Stimulated activated naive CD8-positive, alpha-beta T cell treated with anti-CD3 and anti-CD28 coated beads, Interleukin-15, Interleukin-2, amounts not matched to agents 100 U/mL and 50 U/mL, for 24 hours (primary cell): Measurements from ENCODE around the gene PDCD7.
A peak's percentile ranks its signal among the peaks of the same experiment; 100 is the strongest.
"Not testable (repeated sequence)": the region's sequence is repeated elsewhere in the genome, so short reads cannot be mapped to it uniquely, and the experiment has no call there.

Experiments used
- ATAC-seq: fragments of 150-1000 bp; cut with Tn5 transposase; one replicate; pipeline ENCODE4 v1.10.0; 2021
- DNase-seq: peaks from one replicate; pipeline ENCODE4 v3.0.0; 2021

The PDCD7 gene

DNA sequence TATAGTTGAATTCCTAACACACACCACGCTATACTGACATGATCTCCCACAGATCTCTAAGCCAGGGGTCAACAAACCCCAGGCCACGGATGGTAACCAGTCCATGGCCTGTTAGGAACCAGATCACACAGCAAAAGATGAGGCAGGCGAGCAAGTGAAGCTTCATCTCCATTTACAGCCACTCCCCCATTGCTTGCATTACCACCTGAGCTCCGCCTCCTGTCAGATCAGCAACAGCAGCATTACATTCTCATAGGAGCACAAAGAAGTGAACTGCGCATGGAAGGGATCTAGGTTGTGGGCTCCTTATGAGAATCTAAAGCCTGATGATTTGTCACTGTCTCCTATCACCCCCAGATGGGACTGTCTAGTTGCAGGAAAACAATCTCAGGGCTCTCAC, 2.7 kb downstream of the PDCD7 start:
- DNase-seq: no peak

DNA sequence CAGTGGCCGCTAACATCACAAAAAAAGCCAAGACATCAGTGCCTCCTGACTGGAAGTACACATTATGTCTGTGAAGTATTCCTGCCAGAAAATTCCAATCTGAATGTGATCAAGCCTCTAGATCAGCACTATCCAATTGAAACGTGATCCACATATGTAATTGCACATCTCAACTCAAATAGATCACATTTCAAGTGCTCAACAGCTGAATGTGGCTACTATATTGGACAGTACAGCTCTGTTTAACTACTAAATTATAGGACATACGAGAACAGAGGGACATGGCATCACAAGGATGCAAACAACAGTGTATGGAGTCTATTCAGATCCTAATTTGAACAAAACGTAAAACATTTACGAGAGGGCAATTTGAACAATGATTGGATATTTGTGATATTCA, 18.1 kb downstream of the PDCD7 start:
- ATAC-seq (no peak), DNase-seq (no peak)

More for the DNA sequence above, 2.7 kb downstream of the PDCD7 start:
- ATAC-seq: no peak

DNA sequence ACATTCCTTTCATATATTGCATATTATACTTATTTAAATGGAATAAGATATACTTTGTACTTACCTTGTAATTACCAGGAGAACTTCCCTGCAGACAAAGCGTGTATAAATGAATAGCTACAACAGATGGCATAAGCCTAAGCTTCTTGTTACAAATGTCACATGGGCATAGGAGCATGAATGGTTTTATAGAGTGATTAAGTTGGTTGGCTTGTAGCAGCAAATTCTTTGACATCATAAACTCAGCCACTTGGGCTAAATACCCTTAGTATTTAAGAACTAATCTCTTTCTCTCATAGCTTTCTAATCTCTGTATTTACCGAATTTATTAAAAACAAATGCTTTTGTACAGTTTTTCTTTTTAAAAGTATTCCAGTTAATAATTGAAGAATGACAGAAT, 18.5 kb downstream of the PDCD7 start, which contains the start of gene UBAP1L:
UBAP1L (minus strand) TSS at position 115 of the 400 bp plus-strand sequence. CDS start 8,985 bp downstream, outside the sequence.
- no peak for DNase-seq
- no peak for ATAC-seq

DNA sequence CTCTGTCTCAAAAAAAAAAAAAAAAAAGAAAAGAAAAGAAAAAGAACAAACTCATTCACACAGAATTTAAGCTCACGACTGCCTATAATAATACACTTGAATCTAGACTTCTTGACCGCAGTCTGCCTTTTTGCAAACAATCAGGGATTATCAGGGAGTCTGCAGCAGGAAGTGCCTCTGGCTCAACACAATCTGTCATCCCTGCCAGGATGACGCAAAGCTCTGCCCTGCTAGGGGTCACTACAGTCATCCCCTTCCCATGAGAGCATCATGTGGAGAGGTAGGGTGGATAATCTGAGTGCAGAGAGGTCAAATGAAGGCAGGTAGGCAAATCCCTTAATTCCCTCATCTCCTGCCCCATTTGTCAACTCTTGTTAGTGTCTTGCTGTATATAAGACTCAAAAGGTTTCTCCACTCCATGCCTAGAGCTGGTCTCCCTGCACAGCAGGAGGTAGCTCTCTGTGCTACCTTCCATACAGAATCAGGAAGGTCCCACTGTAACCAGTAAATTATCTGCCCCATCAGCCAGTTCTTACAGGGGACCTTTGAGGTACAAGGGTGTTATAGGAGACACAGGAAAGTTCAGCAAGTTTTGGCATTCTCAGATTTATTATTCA, 22.8 kb downstream of the PDCD7 start:
- no peak for DNase-seq
- no peak for ATAC-seq

DNA sequence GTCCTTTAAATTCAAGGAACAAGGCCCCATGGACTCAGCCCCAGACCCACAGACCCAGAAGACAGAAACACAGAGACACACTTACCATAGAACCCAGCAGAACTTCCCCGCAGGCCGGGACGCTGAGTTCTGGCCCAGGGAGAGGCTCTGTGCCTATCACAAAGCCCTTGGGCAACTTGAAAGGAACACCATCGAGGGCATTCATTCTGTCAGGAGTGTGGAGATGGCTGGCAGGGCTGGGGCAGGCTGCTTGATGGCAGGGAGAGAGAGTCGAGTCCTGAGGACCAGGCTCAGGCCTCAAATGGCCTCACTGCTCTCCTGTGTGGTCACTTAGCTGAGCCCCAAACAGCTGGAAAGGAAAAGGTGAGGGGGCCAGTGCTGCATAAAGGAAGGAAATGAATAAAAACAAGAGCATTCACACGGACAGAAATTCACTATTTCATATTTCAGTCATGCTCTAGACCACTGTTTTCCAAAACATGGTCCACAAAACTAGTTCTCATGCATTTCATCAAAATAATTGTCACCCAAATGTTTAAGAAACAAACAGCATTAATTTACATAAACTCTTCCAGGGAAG, 27.5 kb downstream of the PDCD7 start:
- no peak for ATAC-seq
- DNase-seq: no peak

DNA sequence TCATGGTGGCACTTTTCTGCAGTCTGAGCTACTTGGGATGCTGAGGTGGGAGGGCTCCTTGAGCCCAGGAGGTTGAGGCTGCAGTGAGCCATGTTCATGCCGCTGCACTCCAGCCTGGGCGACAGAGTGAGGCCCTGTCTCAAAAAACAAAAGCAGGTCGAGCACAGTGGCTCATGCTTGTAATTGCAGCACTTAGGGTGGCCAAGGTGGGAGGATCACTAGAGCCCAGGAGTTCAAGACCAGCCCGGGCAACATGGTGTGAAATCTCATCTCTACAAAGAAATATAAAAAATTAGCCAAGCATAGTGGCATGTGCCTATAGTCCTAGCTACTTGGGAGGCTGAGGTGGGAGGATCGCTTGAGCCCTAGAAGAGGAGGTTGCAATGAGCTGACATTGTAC, 28.6 kb downstream of the PDCD7 start:
- DNase-seq: no peak
- ATAC-seq: no peak

DNA sequence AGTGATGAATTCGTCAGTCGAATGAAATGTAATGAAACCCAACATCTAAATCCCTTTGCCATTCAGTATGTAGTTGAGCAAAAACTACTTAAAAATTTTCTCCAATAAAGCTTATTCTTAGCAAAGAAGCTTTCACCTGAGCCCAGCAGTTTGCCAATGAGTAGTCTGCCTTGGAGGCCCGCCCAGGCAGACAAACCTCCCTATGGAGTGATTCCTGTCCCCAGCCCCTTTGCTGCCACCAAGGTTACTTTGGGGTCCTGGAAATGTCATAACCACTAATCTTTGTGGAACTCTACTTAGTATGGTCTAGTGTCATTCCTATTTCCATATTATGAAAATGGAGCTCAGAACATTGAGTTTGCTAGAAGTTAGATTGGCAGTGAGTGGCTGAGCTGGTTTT, 30.7 kb downstream of the PDCD7 start:
- DNase-seq (no peak), ATAC-seq (no peak)

DNA sequence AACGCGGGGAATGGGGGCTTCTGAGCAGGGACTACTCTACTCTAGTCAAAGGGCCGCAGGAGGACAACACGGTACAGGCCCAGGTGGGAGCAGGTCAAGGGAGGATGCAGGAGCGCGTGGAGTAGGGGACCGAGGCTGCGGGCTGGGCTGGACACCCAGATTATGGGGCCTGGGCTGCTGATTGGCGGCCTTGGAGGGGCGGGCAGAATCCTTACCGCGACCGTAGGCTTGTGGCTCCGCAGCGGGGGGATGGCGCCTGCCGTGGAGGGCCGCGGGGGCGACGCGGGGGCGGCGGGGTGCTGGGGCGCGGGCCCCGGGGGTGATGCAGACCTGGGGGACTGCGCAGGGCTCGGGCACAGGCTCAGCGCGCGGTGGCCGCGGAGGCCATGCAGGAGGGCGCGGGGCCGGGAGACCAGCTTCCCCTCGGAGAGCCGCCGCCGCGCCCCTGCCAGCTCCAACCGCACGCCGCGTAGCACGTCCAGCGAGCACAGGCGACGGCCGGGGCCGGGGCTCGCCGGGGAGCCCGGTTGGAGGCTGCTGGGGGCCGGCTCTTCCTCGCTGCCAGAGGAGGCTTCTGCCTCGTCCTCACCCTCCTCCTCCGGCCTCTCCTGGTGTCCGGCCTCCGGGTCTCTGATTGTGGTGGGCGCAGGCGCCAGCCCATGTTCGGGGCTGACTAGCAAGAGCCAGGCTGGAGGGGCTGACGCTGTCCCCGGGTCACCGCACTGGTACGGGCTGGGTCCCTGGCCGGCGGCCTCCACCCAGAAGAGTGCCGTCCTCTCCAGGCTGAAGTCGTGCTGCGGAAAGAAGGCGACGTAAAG, 31.5 kb downstream of the PDCD7 start:
- DNase-seq (no peak), ATAC-seq (no peak)

DNA sequence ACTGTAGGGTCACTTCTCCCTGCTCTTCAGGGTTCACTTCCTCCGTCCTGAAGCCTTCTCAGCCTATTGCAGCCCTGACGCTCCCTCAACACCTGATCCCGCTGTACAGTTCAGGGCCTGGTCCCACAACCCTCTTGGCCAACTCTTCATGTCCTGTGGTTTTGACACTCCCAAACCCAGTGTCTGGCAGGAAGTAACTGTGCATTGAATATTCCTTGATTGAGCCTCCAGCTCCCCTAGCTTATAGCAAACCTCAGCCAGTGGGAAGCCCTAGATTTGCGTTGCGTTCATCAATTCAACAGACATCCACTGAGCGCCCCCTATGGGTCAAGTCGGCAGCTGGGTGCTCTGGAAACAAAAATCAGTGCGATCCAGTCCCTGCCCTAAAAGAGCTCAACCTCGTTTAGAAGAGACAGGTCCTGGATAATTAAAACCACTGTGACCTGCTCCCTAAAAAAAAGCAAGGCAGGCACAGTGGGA, 32.2 kb downstream of the PDCD7 start:
- DNase-seq: peak; percentile 71
- peak; percentile 6 for ATAC-seq

DNA sequence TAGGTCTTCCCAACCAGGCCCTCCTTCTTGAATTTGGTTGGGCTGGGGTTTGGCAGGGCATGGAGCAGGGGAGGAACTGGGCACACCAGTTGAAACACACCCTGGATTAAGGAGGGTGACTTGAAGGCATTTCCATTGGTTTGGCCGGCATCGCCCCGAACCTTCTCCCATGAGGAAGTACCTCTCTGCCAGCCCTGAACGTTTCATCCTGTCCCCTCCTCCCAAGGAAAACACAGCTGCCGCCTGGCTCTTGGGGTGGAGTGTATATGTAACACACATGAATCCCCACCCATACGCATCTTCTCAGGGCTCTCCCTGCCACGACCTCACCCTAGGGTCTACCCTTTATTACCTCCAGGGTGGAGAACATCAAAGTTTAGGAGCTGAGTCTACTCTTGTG, 33.2 kb downstream of the PDCD7 start:
- DNase-seq (no peak), ATAC-seq (no peak)

DNA sequence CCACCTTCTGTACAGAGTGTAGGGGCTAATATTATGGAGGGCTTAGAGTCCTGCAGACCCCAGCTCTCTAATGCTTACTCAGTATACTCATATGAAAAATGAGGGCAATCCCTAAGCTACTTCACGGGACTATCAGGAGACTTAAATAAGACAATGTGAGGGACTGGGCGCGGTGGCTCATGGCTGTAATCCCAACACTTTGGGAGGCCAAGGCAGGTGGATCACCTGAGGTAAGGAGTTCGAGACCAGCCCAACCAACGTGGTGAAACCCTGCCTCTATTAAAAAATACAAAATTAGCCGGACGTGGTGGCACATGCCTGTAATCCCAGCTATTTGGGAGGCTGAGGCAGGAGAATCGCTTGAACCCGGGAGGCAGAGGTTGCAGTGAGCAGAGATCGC, 33.8 kb downstream of the PDCD7 start:
- not testable (repeated sequence) for ATAC-seq, DNase-seq

DNA sequence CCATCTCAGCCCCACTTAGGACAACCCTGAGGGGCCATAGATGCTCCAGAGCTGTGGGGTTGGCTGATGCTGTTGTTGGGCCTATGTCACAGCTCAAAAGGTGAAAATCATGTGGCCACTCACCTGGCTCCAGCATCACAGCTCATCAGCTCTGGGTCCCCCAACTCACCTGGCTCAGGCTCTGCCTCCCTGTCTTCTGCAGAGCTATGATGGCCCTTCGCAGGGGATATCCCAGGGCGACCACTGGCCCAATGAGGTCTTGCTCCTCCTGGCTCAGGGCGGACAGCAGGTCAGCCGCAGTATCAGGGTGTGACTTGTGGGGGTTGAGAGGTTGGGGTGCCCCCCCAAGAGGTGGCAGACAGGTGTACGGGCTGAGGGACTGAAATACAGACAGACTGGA, 34.3 kb downstream of the PDCD7 start:
- DNase-seq (no peak), ATAC-seq (no peak)

DNA sequence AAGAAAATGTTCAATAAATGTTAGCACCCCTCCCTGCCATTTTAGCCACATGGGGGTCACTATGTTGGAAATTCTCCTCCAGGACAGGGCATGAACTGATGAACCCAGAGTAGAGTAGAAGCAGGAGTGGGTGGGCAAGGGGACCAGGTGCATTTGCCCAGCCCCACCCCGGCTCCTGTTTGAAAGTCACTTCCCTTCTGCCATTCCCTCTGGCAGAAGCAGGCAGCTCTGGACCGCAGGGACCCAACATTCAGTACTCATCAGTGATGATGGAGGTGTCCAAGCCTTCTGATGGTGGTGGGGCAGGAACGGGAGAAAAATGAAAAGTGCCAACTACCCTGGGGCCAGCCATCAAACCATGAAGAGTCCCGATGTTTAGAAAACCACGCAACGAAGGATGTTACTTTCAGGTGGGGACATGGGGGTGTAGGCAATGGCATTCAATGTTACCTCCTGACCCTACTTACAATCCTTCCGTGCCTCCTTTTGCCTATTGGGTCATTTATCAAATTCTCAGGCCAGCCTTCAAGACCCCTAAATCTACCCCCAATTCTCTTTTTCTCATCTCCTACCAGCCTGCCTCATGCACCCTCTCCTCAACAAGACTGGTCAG, 35.9 kb downstream of the PDCD7 start:
- DNase-seq (no peak), ATAC-seq (no peak)

DNA sequence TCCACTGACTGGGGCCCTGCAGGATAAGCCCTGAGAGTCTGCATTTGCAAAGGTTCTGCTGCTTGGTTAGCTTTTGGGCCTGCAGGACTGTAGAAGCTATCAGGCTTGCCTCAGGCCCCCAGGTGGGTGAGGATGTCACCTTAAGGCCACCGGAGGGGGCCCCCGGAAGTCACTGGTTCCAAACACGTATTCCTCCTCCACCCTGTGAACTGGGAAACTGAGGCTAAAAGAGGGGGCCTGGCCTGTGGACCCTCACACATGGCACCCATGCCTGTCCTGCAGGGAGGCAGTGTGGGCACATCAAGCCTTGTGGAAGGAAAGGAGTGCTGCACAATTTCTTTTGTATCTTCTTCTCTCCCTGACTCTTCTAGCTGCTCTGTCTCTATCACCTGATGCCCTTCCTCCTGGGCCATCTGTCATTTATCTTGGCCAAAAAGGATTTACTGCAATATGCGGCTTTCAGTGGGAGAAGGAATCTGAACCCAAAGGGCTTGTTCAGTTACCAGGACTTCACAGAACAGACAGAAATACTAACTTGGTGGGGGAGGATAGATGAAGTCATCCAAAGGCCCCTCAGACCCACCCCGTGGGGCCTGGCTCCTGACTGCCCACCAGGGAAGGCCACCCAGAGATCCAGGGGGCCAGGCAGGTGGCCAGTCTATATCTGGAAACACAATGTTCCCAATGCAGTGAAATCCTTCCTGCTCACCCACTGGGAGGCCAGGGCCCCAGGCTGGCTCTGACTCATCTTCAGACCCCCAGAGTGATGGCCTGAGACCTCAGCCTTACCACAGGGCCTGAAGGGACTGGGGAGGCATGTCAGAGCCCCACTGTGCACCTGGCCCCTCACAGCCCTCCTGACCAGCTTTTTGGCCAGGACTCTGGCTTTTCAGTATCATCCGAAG, 36.9 kb downstream of the PDCD7 start:
- ATAC-seq (no peak), DNase-seq (no peak)

DNA sequence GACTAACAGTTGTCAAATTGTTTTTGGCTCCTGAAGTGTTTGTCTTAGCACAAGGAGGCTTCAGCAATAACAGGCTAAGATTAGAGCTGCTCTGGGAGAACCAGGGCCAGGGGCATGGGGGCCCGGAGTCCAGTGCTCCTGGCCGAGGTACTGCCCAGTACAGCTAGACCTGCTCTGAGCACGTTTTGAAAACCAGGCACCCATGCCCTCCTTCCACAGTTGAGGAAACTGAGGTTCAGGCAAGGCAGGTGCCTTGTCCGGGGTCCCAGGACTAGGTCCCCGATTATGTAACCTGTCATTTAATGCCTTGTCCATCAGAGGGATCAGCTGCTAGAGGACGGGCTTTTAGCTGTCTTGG, 37.9 kb downstream of the PDCD7 start:
- ATAC-seq (no peak), DNase-seq (no peak)

DNA sequence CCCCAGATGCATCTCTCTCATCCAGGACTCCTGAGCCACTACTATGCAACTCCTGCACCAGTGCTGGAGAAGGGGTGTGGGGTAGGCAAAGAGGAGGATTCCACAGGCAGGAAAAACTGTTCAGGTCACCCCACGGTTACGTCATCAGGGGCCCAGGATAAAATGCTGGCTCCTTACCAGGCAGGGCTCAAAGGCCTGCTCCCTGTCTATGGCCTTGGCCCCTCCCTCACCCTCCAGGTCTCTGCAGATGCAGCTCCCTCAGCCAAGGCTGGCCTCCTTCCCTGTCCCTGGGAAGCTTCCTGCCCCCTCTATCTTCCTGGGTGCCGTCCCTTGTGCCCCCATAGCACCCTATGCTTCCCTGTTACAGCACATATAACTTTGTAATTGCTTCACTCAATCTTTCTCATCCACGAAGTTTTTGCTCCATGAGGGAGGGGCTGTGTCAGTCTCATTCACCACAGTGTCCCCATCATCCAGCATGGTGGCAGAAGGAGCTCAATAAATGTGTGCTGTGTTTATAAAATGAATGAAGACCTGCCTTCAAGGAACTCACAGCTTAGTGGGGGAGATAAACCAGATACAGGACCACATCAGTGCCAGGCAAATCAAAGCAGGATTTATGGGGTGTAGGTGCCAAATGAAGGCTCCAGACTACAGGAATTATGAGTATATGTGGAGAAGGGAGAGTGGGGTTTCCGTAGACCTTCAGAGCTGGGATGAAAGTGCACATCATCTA, 38.4 kb downstream of the PDCD7 start:
- ATAC-seq (no peak), DNase-seq (no peak)

DNA sequence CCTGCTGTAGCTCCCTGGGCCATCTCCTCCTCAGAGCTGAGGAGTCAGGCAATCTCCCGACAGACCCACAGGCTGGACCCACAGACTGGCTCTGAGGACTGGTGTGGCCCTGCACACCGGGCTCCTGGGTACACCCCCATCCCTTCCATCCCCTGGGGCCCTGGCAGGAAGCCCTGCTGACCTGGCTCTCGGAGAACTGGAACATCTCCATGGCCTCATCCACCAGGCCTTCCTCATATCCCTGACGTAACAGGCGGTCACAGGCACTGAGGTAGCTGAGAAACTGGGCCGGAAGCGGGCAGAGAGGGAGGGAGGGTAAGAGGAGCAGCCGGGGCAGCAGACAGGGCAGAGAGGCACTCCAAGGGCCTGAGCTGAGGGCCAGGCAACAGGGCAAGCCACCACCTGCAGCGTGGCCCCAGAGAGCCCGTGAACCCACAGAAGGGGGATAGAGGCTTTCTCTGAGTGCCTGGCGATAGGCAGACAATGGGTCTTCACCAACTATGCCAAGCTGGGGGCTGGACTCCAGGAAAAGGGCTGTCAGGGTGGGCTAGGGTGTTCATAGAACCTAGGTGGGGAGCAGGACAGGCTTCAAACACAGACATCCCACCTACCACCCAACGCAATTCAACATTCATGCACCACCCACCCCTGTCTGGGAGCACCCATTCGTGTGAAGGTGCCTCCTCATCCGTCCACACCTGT, 39.2 kb downstream of the PDCD7 start:
- DNase-seq (no peak), ATAC-seq (no peak)

DNA sequence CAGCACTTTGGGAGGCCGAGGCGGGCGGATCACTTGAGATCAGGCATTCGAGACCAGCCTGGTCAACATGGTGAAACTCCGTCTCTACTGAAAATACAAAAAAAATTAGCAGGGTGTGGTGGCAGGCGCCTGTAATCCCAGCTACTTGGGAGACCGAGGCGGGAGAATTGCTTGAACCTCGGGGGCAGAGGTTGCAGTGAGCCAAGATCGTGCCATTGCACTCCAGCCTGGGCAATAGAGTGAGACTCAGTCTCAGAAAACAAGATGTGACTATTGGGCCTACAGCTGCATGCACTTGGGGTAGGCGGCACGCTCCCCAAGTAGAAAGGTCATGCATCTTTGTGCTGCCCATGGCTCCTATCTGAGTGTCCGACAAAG, 39.8 kb downstream of the PDCD7 start:
- not testable (repeated sequence) for ATAC-seq, DNase-seq

DNA sequence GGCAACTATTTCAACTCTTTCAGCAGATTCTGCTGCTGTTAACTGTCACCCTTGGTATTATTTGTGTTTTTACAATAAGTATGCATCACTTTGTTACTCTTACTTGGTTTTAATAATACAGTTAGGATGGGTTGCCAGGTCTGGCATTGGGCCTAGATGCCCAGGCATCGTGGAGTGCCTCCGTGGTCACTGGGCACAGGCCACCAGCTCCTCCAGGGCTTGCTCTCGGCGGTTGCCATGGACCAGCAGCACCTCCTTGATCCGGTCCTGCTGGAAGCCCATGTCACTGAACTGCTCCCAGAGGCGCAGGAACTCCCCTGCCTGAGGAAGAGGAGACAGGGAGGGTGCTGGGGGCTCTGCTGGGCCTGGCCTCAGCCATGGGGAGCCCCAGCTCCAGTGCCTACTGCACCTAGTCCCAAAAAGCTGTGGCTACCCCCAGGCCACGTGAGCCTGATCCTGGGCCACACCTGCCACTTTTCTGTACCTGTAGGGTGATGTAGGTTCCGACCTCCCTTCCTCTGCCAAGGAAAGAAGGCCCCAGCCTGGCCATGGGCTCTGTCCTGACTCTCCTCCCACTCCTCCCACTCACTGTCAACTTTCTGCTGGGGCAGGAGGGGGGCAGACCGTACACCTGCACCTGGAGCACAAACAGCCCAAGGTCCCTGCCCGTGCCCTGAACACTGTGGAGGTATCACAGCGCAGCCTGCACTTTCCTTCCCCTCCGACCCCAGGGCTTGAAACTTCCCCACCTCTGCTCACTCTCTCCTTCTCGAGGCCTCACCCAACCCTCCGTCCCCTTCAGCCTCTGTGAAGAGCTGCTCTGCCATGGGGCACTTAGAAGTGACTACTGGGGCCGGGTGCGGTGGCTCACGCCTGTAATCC, 40.5 kb downstream of the PDCD7 start:
- no peak for DNase-seq
- ATAC-seq: no peak
